ENCODE measurements around the gene YAP1.

Gene YAP1

GRCh38 chr11:102115557-102115956 is 5.3 kb downstream of the YAP1 start:
- TF ChIP-seq CTCF (IDR thresholded peaks at IDR 0.05; ENCODE audit: low read depth, low read length, missing control alignments): no peak
- no peak for DNase-seq (ENCODE audit: low read depth)
- H3K4me3 ChIP-seq (ENCODE audit: low read depth, low read length): no peak overlapping the region

- H3K4me3 ChIP-seq (ENCODE audit: low read depth, low read length): no peak overlapping the region
- no peak for DNase-seq (ENCODE audit: low read depth)
- TF ChIP-seq CTCF (IDR thresholded peaks at IDR 0.05; ENCODE audit: low read depth, low read length, missing control alignments): no peak
Measured at GRCh38 chr11:102116453-102117205, 6.4 kb downstream of the YAP1 start.

- no peak for TF ChIP-seq CTCF (IDR thresholded peaks at IDR 0.05; ENCODE audit: low read depth, low read length, missing control alignments)
- DNase-seq (ENCODE audit: low read depth): no peak
- H3K4me3 ChIP-seq (ENCODE audit: low read depth, low read length): no peak overlapping the region
Measured at GRCh38 chr11:102117472-102118113, 7.3 kb downstream of the YAP1 start.

- no peak for TF ChIP-seq CTCF (IDR thresholded peaks at IDR 0.05; ENCODE audit: low read depth, low read length, missing control alignments)
- H3K4me3 ChIP-seq (ENCODE audit: low read depth, low read length): no peak overlapping the region
- no peak for DNase-seq (ENCODE audit: low read depth)
Measured at GRCh38 chr11:102118937-102119336, 8.7 kb downstream of the YAP1 start.

- no peak overlapping the region for H3K4me3 ChIP-seq (ENCODE audit: low read depth, low read length)
- no peak for DNase-seq (ENCODE audit: low read depth)
- no peak for TF ChIP-seq CTCF (IDR thresholded peaks at IDR 0.05; ENCODE audit: low read depth, low read length, missing control alignments)
Measured at GRCh38 chr11:102119997-102120396, 9.8 kb downstream of the YAP1 start.

GRCh38 chr11:102120437-102120973 is 10.3 kb downstream of the YAP1 start:
- no peak for TF ChIP-seq CTCF (IDR thresholded peaks at IDR 0.05; ENCODE audit: low read depth, low read length, missing control alignments)
- no peak overlapping the region for H3K4me3 ChIP-seq (ENCODE audit: low read depth, low read length)
- no peak for DNase-seq (ENCODE audit: low read depth)
